RKO (cell line): Measurements from ENCODE around the gene TRIP11.
A peak's percentile ranks its signal among the peaks of the same experiment; 100 is the strongest.

Source experiments
- DNase-seq: peaks from one replicate; pipeline ENCODE4 v3.0.0-alpha.2; 2016; ENCODE audit warnings: low spot score

Gene TRIP11

GRCh38 chr14:92009604-92010003, 30.3 kb downstream of the TRIP11 start:
- DNase-seq: no peak

GRCh38 chr14:92005019-92005418, 34.8 kb downstream of the TRIP11 start:
- DNase-seq: no peak

- DNase-seq: no peak
Measured at GRCh38 chr14:92004062-92004461, 35.8 kb downstream of the TRIP11 start.

GRCh38 chr14:91998667-91999570, 40.9 kb downstream of the TRIP11 start:
- no peak for DNase-seq

- DNase-seq: no peak
Measured at GRCh38 chr14:91997492-91997891, 42.4 kb downstream of the TRIP11 start.

- DNase-seq: peak; percentile 78
Measured at GRCh38 chr14:91996948-91997371, 42.9 kb downstream of the TRIP11 start.

- no peak for DNase-seq
Measured at GRCh38 chr14:91987192-91987591, 52.7 kb downstream of the TRIP11 start.

- no peak for DNase-seq
Measured at GRCh38 chr14:91985521-91986255, 54.2 kb downstream of the TRIP11 start.

- peak; percentile 53 for DNase-seq
Measured at GRCh38 chr14:91985008-91985407, 54.9 kb downstream of the TRIP11 start.

- no peak for DNase-seq
Measured at GRCh38 chr14:91983588-91983987, 56.3 kb downstream of the TRIP11 start.

GRCh38 chr14:91980157-91980556, 59.7 kb downstream of the TRIP11 start:
- DNase-seq: peak; percentile 99

GRCh38 chr14:91977884-91978283, 62.0 kb downstream of the TRIP11 start:
- DNase-seq: no peak

- DNase-seq: no peak
Measured at GRCh38 chr14:91975763-91976162, 64.1 kb downstream of the TRIP11 start.

GRCh38 chr14:91971188-91971778, 68.6 kb downstream of the TRIP11 start:
- no peak for DNase-seq

GRCh38 chr14:91968280-91968679, 71.6 kb downstream of the TRIP11 start:
- no peak for DNase-seq

GRCh38 chr14:91964724-91965123, 75.1 kb downstream of the TRIP11 start:
- no peak for DNase-seq

GRCh38 chr14:91964011-91964410, 75.8 kb downstream of the TRIP11 start:
- no peak for DNase-seq

- no peak for DNase-seq
Measured at GRCh38 chr14:91963465-91963864, 76.4 kb downstream of the TRIP11 start.

GRCh38 chr14:91961297-91962220, 78.3 kb downstream of the TRIP11 start:
- no peak for DNase-seq

- no peak for DNase-seq
Measured at GRCh38 chr14:91957876-91958313, 82.0 kb downstream of the TRIP11 start.

- DNase-seq: no peak
Measured at GRCh38 chr14:91956616-91957015, 83.2 kb downstream of the TRIP11 start.

- DNase-seq: no peak
Measured at GRCh38 chr14:91955168-91955567, 84.7 kb downstream of the TRIP11 start.
